ENCODE results near the gene CUL5.

CUL5 gene
- long read RNA-seq, donor 1, partial matches to known transcripts, result 0 of 4 reads
- long read RNA-seq, donor 1, other reads (novel, unspliced or antisense), result 0 of 4 reads
- long read RNA-seq, donor 2, full-length matches to known transcripts, result 5 of 18 reads
- long read RNA-seq, donor 2, partial matches to known transcripts, result 13 of 18 reads
- long read RNA-seq, donor 2, other reads (novel, unspliced or antisense), result 0 of 18 reads
- long read RNA-seq, donor 3, partial matches to known transcripts, result 0 of 3 reads
- long read RNA-seq, donor 3, other reads (novel, unspliced or antisense), result 0 of 3 reads
- long read RNA-seq, donor 4, full-length matches to known transcripts, result 5 of 5 reads
- long read RNA-seq, donor 4, partial matches to known transcripts, result 0 of 5 reads
- long read RNA-seq, donor 4, other reads (novel, unspliced or antisense), result 0 of 5 reads
- long read RNA-seq, donor 5, full-length matches to known transcripts, result 6 of 6 reads
- long read RNA-seq, donor 5, partial matches to known transcripts, result 0 of 6 reads
- long read RNA-seq, donor 5, other reads (novel, unspliced or antisense), result 0 of 6 reads
- long read RNA-seq, donor 6, full-length matches to known transcripts, result 7 of 7 reads
- long read RNA-seq, donor 6, partial matches to known transcripts, result 0 of 7 reads
- long read RNA-seq, donor 6, other reads (novel, unspliced or antisense), result 0 of 7 reads
- long read RNA-seq, donor 7, full-length matches to known transcripts, result 11 of 24 reads
- long read RNA-seq, donor 7, partial matches to known transcripts, result 13 of 24 reads
- long read RNA-seq, donor 7, other reads (novel, unspliced or antisense), result 0 of 24 reads
- long read RNA-seq, donor 8, full-length matches to known transcripts, result 4 of 4 reads
- long read RNA-seq, donor 8, partial matches to known transcripts, result 0 of 4 reads
- long read RNA-seq, donor 8, other reads (novel, unspliced or antisense), result 0 of 4 reads

DNA sequence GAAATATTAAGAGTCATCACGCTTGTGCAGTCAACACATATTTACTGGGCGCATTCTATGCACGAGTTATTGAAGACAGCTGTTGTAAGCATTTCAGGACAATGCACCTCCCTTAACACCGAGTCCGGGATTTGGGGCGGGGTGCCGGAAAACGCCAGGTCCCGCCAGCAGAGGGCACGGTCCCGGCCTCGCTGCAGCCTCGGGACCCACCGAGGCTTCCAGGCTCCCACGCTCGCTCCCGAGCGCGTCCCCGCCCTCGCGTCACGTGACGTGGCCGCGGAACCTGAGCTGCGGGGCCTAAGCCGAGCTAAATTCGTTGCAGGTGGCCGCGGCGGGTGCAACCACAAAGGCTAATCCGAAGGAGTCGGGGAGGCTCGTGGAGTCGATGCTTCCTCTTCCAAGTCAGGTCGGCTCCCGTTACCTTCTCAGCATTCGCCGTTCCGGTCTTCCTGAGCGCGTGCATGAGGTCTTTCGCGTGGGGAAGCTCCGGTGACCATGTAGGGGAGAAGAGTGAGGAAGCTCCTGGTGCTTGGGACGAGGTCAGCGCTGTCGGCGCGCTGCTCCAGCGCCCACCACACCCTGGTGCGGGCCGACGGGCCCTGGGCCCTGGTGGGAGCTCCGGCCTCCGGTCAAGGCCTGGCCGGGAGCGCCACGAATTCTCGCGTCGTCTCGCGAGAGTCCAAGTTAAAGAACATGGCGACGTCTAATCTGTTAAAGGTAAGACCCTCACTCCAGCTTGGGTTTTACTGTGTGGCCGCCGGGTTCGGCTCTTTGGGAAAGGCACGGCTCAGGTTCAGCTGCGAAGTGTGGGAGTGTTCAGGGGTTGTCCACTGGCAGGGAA, at the start of gene CUL5:
TSS of gene CUL5 (plus strand) at position 243 of the 841 bp plus-strand sequence. CDS start at position 694, 451 bp downstream.
- peak; percentile 98 for DNase-seq

DNA sequence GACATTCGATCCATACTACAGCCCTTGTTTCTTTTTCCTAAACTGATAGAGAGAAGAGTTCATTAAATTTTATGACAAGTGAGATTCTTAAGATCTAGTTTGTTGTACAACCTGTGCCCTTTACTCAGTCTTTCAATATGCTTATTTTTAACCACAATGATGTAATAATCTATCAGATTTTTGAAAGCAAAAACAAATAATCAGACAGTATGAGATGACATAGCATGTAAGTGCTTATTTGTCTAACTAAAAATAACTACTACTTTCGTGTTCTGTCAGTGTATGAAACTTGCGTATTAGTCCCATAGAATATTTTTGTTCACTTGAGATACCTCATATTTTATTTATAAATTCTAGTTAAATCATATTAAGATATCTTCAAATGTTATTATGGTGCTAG, 47.2 kb upstream of the CUL5 start:
- no peak for DNase-seq

DNA sequence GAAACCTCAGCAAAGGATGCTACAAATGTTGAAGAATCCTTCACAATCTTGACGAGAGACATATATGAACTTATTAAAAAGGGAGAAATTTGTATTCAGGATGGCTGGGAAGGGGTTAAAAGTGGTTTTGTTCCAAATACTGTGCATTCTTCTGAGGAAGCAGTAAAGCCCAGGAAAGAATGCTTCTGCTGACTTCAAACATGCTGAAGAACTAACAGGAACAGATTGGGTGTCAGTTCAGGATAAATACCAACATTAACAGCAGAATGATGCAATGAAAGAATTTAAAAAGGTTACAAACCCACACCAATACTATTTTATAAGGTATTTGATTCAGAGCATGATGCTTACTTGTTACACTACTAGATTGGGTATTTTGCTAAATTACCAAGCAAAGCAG, 46.5 kb upstream of the CUL5 start:
- no peak for DNase-seq

DNA sequence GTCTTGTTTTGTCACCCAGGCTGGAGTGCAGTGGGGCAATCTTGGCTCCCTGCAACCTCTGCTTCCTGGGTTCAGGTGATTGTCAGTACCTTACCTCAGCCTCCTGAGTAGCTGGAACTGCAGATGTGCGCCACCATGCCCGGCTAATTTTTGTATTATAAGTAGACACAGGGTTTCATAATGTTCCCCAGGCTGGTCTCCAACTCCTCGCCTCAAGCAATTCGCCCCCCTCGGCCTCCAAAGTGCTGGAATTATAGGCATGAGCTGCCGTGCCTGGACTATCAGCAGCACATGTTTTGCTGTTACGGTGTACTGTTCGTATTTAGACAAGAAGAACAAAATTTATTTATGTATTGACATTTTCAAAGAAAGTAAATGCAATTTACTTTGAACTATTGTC, 45.6 kb upstream of the CUL5 start:
- DNase-seq, result no peak

DNA sequence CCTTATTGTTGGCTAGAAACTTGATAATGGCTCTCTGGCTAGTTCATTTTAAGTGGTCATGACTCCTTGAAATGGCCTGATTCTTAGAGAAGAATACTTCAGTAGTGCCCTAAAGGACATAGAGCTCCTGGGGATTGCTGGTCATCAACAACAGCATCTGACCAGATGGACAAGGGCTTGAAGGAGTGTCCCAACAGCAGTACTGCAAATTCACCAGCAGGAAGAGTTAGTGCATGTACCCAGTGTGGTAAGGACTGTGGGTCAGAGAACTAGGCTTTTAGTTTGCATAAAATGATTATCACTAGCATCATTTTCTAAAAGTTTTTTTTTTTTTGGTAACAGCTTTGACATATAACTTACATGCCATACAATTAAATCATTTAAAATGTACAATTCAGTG, 39.5 kb upstream of the CUL5 start:
- no peak for DNase-seq

DNA sequence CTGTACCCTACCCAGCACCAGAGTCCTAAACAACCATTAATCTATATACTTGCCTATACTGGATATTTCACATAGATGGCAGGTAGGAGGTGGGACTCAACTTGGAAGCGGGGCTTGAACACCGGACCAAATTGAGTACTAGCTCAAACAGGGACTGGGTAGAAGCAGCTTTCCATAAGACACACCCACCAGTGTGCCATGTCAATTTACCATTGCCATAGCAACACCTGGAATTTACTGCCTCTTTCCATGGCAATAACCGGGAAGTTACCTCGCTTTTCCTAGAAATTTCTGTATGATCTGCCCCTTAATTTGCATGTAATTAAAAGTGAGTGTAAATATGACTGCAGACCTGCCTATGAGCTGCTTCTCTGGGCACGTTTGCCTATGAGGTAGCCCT, 38.6 kb upstream of the CUL5 start:
- no peak for DNase-seq

DNA sequence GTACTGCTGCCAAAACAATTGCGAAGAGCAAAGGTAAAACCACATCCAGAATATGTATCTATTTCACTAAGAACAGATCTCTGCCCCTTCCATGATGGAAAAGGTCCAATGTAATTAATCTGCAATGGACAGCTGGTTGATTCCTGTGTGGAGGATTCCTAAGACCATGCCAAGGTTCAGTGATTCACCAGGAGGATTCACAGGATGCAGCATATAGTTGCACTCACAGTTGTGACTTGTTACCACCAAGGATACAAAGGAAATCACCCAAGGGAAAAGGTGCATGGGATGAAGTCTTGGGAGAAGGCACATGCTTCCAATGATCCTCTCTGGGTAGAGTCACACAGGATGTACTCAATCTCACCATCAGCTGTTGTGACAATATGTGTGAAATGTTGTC, 35.1 kb upstream of the CUL5 start:
- no peak for DNase-seq

DNA sequence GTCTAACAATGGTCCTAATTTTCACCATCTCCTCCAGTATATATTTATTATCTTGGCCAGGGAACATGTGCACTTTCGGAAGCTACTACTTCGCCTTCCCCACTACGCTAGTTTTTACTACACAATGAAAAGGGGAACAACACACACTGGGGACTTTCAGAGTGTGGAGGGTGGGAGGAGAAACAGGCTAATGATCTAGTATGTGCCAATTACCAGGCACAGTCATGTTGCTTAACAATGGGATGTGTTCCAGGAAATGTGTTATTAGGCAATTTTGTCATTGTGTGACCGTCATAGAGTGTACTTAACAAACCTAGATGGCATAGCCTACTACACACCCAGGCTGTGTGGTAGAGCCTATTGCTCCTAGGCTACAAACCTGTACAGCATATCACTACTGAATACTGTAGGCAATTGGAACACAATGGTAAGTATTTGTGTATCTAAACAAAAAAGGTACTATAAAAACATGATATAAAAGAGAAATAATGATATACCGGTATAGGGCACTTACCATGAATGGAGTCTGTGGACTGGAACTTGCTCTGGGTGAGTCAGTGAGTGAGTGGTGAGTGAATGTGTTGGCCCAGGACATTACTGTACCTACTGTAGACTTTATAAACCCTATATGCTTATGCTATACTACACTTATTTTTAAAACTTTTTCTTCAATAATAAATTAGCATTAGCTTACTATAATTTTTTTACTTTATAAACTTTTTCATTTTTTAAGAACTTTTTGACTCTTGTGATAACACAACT, 20.1 kb upstream of the CUL5 start:
- DNase-seq, result no peak

DNA sequence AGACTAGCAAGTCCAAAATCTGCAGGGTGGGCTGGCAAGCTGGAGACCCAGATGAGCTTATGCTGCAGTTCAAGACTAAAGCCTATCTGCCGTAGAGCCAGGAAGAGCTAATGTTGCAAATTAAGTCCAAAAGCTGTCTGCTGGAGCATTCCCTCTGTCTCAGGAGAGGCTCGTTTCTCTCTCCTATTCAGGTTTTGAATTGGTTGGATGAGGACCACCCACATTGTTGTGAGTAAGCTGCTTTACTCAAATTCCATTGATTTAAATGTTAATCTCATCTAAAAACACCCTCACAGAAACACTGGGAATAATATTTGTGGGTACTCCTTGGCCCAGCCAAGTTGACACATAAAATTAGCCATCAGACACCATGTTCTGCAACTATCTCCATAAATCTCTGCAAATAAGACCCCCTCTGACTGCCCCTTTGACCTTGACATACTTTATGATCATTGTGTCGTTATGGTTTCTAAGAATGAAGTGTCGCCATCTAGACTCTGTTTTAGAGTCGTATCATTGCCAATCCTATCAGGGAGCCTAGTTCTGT, 16.8 kb upstream of the CUL5 start:
- no peak for DNase-seq

DNA sequence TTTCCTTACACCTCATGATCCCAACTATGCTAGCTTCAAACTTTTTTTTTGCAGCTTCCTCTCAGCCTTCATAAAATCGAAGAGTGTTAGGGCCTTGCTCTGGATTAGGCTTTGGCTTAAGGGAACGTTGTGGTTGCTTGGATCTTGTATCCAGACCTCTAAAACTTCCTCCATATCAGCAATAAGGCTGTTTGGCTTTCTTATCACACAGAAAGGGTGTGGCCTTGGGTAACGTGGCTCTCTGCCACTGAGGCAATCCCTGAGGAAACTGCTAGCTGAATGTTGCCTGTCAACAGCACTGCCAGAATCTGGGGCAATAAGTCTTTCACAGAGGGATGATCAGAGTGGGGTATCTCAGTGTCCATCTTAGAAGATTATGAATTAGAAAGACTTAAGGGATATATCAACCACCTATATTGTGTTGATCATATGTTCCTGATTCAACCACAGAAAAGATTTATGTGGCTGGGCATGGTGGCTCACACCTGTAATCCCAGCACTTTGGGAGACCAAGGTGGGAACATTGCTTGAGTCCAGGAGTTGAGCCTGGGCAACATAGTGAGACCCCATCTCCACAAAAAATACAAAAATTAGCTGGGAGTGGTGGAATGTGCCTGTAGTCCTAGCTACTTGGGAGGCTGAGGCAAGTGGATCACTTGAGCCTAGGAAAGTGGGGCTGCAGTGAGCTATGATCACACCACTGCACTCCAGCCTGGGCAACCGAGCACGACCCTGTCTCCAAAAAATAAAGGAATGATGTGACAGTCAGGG, 12.5 kb upstream of the CUL5 start:
- no peak for DNase-seq

DNA sequence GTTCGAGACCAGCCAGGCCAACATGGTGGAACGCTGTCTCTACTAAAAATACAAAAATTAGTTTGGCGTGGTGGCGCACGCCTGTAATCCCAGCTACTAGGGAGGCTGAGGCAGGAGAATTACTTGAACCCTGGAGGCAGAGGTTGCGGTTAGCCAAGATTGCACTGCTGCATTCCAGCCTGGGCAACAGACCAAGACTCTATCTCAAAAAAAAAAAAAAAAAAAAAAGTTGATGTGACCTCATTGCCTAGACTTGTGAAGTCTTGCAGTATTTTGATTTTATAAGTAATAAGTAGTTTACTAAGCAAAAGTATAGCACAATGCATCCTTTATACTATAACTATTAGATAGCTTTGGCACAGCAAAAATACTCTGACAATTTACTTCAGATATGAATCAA, 9.9 kb upstream of the CUL5 start:
- no peak for DNase-seq

DNA sequence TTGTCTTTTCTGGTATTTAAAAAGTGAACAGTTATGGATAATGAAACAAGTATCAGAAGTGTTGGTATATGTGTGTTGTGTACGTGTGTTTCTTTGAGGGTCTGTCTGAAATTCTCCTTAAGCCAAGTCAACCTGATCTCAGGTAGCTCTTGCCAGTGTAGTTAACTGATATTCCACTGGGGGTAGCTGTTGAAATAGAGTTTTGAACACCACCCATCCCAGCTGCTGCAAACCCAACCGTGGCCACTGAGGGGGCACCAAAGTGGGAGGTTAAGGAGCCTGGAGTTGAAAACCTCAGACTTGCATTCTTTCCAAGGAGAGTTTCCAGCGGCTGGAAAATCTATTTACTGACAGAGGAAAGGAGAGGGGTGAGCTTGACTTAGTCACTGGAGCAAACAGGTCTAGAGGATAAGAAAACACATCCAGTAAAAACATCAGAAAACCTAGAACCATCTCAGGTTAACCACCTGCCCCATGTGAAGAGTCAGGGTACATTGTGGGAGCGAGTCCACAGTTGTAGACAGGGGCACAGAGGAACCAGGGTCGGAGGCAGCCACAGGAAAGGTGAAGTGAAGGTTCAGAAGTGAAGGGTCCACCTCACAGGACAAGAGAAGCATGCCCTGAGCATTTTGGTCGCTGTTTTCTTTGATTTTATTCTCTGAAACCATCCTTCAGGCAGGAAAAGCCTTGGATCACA, 8.8 kb upstream of the CUL5 start:
- no peak for DNase-seq

DNA sequence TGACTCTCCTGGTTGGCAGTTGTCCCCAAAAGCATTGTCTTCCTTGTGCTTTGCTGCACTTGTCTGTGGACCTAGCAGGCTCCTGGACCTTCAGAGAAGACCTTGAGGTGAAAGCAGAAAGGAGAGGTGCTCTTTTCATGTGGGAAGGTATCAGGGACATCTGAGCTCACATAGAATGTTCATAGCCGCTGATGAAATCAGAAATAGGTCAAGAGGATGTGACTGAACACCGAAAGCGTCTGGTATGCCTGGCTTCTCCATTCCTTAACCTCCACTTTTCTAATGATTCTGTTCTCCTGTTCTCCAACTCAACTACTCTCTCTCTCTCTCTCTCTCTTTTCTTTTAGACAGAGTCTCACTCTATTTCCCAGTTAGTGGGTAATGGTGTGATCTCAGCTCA, 6.2 kb upstream of the CUL5 start:
- DNase-seq, result no peak

DNA sequence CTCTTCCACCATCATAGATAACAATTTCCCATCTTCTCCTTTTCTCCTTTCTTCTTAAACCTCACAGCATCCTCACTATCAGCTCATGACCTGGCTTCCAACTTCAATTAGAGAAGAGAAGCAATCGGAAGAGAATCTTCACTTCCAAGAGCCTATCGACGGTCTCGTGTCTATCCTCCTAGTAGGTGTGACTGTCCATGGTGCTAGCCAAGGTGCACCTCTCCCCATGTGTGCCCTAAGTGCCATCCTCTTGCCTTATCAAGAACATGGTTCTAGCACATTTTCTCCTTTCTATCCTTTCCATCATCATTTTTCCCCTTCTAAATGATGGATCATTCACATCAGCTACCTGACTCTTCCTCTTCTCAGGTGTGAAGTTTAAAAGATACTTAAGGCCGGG, 5.1 kb upstream of the CUL5 start:
- DNase-seq, result no peak

DNA sequence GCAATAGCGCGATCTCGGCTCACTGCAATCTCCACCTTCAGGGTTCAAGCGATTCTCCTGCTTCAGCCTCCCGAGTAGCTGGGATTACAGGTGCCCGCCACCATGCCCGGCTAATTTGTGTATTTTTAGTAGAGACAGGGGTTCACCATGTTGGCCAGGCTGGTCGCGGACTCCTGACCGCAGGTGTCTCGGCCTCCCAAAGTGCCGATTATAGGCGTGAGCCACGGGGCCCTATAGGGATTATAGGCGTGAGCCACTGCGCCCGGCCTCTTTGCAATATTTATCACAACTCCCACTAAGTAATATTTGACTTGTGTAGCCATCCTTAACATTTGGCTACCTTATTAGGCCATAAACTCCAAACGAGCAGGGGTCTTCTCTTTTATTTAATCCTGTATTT, 879 bp upstream of the CUL5 start:
- no peak for DNase-seq

DNA sequence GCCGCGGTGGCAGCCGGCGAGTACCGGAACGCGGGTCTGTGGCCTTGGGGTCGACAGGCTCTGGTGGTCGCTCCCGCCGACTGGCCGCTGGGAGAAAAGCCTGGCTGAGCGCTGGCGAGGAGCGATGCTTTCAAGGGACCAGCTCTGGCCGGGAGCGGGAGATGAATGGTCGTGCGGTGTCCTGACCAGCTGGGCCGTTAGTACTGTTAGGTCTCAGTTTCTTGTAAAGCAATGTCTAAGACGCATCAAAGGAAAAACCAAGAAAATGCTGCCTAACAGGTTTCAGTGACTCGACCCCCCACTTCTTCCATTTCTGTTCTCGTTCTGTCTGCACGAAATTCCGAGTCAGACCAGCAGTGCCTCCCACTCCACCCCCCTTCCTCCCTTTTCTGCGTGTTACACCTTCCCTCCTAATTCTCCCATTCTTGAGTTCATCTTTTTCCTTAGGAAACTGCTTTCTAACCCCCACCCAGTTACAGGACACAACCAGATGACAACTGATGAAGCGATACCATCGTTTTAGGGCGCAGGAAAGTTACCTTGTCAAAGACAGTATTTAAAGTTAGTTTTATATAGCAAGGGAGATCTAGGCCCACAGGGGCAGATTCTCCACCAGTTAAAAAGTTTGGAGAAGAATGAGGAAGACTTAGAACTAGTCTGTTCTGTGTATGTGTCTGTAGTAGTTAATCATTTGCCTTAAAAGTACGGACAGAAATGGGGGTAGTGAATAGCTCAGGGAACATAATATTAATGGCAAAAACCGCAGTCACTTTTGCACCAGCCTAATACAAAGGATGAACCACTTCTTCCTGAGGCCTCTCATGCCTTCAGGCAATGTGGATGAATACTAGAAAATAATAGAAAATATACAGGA, 1.0 kb downstream of the CUL5 start:
- DNase-seq, result no peak

DNA sequence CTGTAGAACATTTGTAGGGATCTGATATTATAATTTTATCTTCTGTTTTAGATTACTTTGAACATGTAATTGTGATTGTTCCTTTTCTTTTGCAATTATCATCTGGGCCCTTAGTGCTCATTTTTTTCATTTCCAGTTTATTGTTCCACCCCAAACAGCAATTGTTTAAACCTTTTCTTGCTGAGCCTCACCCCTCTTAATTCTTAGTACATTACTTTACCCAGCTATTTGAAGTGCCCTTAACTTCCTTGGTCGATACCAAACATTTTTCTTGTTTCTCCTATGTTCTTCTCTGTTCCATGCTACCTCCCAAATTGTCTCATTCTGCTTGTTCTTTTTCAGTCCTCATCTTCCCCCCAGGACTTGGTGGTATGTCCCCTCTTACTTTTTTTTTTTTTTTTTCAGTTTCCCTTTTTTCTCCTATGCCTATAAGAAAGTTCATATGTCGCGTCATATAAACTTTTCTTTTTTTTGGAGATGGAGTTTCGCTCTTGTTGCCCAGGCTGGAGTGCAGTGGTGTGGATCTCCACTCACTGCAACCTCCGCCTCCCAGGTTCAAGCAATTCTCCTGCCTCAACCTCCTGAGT, 3.5 kb downstream of the CUL5 start:
- DNase-seq, result no peak

DNA sequence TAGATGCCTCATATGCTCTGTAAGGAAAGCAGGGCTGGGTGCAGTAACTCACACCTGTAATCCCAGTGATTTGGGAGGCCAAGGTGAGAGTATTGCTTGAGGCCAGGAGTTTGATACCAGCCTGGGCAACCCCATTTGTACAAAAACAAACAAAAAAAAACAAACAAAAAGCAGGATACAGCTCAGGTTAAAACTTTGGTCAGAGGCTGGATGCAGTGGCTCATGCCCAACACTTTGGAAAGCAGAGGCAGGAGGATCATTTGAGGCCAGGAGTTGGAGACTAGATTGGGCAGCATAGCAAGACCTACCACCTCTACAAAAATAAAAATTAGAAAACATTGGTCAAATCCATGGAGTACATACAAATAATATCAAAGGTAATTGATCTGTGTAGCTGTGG, 7.9 kb downstream of the CUL5 start:
- DNase-seq, result no peak

DNA sequence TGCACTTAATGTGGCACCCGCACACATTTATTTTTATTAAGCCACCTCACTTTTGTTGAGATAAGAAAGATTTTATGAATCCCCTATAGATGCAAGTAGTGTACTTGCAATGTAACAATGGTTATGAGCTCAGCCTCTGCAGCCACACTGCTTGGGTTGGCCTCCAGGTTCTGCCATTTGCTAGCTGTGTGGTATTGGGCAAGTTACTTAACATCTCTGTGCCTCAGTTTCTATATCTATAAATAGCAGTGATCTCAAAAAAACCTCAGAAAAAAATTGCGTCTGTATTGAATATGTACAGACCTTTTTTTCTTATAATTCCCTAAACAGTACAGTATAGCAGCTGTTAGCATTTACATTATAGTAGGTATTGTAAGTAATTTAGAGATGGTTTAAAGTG, 10.0 kb downstream of the CUL5 start:
- no peak for DNase-seq

All from right kidney (tissue), 9 donors.